Measurements from ENCODE around the gene PANX2. TPM values are rescaled to one million over a fixed set of nuclear protein-coding genes. Genes with fewer than 3 reads are reported as not detected.
"Not testable (repeated sequence)": the region's sequence is repeated elsewhere in the genome, so short reads cannot be mapped to it uniquely, and the experiment has no call there.

Gene PANX2
- total RNA-seq, 6 experiments from 2014 or later, result 3.9 to 12.3 (median 7.2) TPM

DNA sequence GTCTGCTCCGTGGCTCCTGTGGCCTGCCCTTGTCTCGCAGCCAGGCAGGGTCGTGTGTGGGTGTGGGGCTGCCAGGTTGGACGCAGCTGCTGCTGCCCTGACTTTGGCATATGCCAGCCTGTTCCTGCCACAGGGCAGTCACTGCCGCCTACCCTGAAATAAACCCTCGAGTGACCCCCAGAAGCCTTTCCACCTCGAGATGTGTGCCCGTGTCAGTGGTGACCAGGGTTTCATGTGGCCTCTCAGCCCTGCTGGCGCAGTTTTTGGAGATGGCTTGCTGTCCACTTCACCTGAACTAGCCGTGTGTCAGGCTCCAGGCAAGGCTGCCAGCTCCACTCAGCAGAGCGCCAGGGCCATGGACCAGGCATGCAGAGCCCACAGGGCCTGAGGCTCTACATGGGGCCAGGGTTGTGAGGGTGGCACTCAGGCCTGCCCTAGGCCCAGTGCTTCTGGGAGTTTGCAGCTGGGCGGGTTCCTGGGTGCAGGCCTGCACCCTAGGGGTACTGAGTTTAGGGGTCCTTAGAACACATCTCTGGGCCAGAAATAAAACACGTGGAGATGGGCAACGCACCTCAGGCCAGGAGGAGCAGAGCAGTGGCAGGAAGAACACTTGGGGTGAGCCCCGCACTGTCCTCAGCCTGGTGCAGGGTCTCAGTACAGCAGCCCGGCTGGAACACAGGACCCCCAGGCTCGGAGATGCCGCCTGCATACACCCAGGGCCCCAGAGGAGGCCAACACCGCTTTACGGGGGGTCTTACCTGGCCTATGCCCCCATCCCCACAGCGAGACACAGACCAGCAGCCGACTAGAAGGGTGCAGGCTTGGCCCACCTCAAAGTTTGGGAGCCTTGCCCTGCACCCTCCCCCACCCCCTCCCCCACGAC is 8.8 kb upstream of the PANX2 start:
- ATAC-seq (peak in 1 of 4 donors; percentile 37), DNase-seq (no peak)
- TF ChIP-seq CTCF (IDR thresholded peaks at IDR 0.05) (no peak), POLR2A (IDR thresholded peaks at IDR 0.05) (no peak)
- Histone ChIP-seq H3K36me3 (no peaks in the 10 kb centered on the region), H3K4me3 (no peak overlapping the region), H3K27me3 (no peaks in the 10 kb centered on the region), H3K4me1 (no peaks in the 10 kb centered on the region), H3K27ac (no peak overlapping the region), H3K9me3 (no peaks in the 10 kb centered on the region)
- 67% methylated on average over 3 of the region's 23 CpGs for WGBS (ENCODE audit: insufficient coverage, low coverage, low lambda C conversion rate, missing lambda C conversion rate)
- intact Hi-C loops (cut with DNase I), result no loop called here

DNA sequence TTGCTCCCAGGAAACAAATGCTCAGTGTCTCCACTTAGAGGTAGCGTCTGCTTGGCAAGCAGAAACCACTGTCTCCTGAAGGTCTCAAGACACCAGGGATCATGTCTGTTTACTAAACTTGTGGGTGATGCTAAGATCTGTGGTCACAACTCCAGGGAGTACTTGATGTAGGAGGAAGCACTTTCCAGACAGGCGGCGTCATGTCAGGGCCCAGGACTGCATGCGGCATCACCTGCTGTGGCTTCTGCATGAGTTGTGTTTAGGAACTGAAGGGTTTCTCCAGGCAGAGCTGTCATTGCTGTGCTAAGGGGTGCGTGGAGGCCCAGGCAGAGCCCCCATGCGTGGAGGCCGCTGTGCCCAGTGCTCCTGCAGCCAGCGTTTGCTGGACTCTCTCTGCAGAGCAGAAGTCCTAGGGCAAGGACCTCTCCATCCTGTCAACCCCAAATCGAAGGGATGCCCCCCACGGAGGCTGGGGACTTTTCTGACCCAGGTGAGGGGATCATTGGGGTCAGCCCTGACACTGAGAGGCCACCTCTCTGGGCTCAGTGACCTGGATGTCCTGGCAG is 8.1 kb upstream of the PANX2 start:
- Histone ChIP-seq H3K4me3 (no peak overlapping the region), H3K9me3 (no peaks in the 10 kb centered on the region), H3K27me3 (no peaks in the 10 kb centered on the region), H3K27ac (no peak overlapping the region), H3K36me3 (no peaks in the 10 kb centered on the region), H3K4me1 (no peaks in the 10 kb centered on the region)
- no peak for TF ChIP-seq CTCF (IDR thresholded peaks at IDR 0.05)
- TF ChIP-seq POLR2A (IDR thresholded peaks at IDR 0.05), result no peak
- ATAC-seq, result no peak
- DNase-seq, result no peak
- intact Hi-C loops (cut with DNase I), result no loop called here
- 100% methylated on average over 3 of the region's 10 CpGs for WGBS (ENCODE audit: insufficient coverage, low coverage, low lambda C conversion rate, missing lambda C conversion rate)

DNA sequence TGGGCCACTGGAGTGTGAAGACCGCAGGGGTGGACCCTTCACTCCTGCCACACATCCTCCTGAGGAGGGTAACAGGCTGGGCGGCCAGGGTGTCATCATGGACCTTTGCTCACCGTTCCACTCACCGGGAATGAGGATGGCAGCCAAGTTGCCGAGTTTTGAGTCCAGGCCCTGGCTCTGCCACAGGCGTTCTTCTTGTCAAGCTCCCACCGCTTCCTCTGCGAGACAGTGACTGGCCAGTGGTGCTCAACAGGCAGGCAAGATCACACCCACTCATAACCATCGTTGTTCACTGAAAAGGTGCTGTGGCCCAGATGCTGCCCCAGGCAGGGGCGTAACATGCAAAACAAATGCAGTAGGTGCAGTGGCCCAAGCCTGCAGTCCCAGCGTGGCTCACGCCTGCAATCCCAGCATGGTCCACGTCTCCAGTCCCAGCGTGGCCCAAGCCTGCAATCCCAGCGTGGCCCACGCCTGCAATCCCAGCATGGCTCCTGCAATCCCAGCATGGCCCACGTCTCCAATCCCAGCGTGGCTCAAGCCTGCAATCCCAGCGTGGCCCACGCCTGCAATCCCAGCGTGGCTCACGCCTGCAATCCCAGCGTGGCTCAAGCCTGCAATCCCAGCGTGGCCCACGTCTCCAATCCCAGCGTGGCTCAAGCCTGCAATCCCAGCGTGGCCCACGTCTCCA is 5.0 kb upstream of the PANX2 start:
- ATAC-seq (peak in 2 of 4 donors; percentile 14 to 20), DNase-seq (no peak)
- no peak overlapping the region for H3K4me3 ChIP-seq
- no peak overlapping the region for H3K27ac ChIP-seq
- WGBS (ENCODE audit: insufficient coverage, low coverage, low lambda C conversion rate, missing lambda C conversion rate), result 47% methylated on average over 2 of the region's 28 CpGs
- H3K4me1 ChIP-seq, result no peaks in the 10 kb centered on the region
- no peaks in the 10 kb centered on the region for H3K27me3 ChIP-seq
- TF ChIP-seq POLR2A (IDR thresholded peaks at IDR 0.05) (no peak), CTCF (IDR thresholded peaks at IDR 0.05) (no peak)
- no peaks in the 10 kb centered on the region for H3K9me3 ChIP-seq
- H3K36me3 ChIP-seq, result no peaks in the 10 kb centered on the region
- intact Hi-C loops (cut with DNase I), result no loop called here

DNA sequence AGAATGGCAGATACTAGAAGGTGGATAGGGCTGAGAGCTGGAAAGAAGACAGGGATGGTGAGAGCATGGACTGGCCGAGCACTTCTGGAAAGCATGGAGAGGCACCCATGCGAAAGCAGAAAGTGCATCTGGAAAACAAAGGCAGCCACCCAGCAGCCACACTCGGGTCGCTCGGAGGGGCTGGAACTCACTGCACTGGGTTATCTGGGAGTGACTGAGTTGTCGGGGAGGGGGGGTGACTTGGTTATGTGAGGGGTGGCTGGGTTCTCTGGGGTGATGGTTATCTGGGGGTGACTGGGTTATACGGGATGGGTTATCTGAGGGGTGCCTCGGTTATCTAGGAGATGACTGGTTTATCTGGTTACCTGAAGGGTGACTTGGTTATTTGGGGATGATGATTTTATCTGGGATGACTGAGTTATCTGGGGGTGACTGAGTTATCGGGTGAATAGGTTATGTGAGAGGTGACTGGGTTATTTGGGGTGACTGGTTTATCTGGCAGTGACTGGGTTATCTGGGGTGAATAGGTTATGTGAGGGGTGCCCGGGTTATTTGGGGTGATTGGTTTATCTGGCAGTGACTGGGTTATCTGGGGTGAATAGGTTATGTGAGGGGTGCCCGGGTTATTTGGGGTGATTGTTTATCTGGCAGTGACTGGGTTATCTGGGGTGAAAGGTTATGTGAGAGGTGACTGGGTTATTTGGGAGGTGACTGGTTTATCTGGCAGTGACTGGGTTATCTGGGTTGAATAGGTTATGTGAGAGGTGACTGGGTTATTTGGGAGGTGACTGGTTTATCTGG is 2.6 kb upstream of the PANX2 start:
- H3K9me3 ChIP-seq, result no peaks in the 10 kb centered on the region
- H3K4me1 ChIP-seq, result peaks cover 0 to 15% (median 0%) of the 10 kb centered on the region in 4 donors
- no peak for ATAC-seq
- no peak for TF ChIP-seq POLR2A (IDR thresholded peaks at IDR 0.05)
- TF ChIP-seq CTCF (IDR thresholded peaks at IDR 0.05), result no peak
- no peak overlapping the region for H3K4me3 ChIP-seq
- H3K27ac ChIP-seq, result no peak overlapping the region
- no peak for DNase-seq
- intact Hi-C loops (cut with DNase I), result no loop called here
- H3K27me3 ChIP-seq, result no peaks in the 10 kb centered on the region
- no peaks in the 10 kb centered on the region for H3K36me3 ChIP-seq
- WGBS (ENCODE audit: insufficient coverage, low coverage, low lambda C conversion rate, missing lambda C conversion rate), result 37% methylated on average over 7 of the region's 11 CpGs

GRCh38 chr22:50168490-50169180 is 1.9 kb upstream of the PANX2 start:
- H3K4me1 ChIP-seq, result peaks cover 0 to 15% (median 0%) of the 10 kb centered on the region in 4 donors
- DNase-seq; H3K9me3 ChIP-seq; H3K4me3 ChIP-seq; H3K27me3 ChIP-seq; ATAC-seq; H3K27ac ChIP-seq; intact Hi-C loops (cut with DNase I); H3K36me3 ChIP-seq: not testable (repeated sequence)
- WGBS (ENCODE audit: insufficient coverage, low coverage, low lambda C conversion rate, missing lambda C conversion rate), result 49% methylated on average over 5 of the region's 5 CpGs
